Stimulated activated CD4-positive, alpha-beta T cell treated with anti-CD3 and anti-CD28 coated beads, TNF-alpha, amount 100 ng/mL, for 48 hours (primary cell): ENCODE data around the gene CD244.
"Not testable (repeated sequence)": the region's sequence is repeated elsewhere in the genome, so short reads cannot be mapped to it uniquely, and the experiment has no call there.

ENCODE experiments used
- DNase-seq, 3 donors: peaks; one replicate each; pipeline ENCODE4 v3.0.0-alpha.2; 2020; ENCODE audit warnings: low read depth in 3 of 3

CD244 gene

DNA sequence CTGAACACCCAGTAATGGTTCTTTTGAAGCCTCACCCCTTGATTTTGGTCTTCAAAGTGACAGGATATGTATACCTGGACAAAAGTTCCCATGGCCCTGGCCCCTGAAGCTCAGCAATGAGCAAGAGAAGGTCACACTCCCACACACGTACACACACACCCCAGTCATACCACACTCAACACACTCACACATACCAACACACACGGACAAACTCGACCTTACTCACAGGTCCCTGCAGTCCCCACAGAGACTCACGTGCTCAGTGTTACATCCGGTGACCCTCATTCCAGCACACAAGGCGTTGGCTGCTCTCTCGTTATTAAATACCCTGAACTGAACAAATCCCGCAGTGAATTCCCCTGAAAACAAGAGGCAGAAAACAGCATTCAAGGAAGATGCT, 16.4 kb upstream of the CD244 start:
- DNase-seq = no peak

DNA sequence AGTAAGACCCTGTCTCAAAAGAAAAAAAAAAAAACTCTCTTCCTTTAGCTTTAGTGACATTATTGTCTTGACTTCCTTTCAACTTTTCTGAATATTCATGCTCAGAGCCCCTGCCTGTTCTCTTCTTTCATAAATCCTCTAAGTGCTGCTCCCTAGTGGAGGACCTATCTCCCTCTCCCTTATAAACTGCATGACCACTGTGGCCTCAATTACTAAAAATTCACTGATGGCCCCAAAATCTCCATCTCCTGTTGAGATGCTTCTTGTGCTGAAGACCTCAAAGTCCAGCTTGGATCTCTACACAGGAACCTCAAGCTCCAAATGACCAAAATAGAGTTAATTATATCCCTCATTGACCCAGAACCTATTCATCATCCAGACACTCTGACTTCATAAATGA, 14.5 kb upstream of the CD244 start:
- no peak for DNase-seq

DNA sequence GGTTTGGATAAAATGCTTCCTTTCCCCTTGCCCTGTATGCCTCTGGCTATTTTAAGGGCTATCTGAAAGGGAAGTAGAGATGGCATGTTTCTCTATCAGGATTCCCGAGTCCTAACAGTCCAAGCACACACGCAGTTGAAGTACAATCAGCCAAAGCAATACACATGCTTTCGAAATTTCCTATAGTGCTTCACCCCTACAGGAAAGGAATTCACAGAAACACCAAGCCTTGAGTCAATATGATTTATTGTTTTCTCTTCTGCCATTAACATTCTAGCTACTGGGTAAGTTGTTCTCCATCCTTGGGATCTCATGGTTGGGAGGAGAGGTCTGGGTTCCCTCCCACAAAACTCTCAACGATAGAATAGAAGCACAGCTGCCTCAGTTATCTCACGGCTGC, 13.6 kb upstream of the CD244 start:
- DNase-seq = no peak

GRCh38 chr1:160875591-160875990, 12.9 kb upstream of the CD244 start:
- not testable (repeated sequence) for DNase-seq

- DNase-seq = no peak
These were observed 12.2 kb upstream of the CD244 start for GRCh38 chr1:160874935-160875334.

DNA sequence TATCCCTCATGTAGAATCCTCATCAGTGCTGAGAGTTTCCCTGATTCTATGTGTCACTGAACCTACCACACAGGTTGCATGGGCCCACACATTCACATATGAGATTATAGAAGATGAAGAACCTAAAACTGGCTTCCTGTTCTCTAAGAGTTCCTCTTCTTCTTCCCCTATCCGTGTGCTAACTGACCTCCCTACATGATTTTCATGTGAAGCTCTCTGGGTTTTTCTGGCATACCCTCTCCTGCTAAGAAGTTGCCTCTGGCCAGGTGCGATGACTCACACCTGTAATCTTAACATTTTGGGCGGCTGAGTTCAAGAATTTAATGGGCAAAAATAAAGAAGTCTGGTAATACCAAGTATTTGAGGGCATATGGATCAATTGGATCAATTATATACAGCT, 5.5 kb upstream of the CD244 start:
- no peak for DNase-seq

DNA sequence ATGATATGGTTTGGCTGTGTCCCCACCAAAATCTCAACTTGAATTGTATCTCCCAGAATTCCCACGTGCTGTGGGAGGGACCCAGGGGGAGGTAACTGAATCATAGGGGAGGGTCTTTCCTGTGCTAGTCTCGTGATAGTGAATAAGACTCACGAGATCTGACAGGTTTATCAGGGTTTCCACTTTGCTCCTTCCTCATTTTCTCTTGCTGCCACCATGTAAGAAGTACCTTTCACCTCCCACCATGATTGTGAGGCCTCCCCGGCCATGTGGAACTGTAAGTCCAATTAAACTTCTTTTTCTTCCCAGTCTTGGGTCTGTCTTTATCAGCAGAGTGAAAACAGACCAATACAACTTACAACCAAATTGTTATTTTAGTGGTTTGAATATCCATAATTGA, 5.0 kb upstream of the CD244 start:
- not testable (repeated sequence) for DNase-seq

DNA sequence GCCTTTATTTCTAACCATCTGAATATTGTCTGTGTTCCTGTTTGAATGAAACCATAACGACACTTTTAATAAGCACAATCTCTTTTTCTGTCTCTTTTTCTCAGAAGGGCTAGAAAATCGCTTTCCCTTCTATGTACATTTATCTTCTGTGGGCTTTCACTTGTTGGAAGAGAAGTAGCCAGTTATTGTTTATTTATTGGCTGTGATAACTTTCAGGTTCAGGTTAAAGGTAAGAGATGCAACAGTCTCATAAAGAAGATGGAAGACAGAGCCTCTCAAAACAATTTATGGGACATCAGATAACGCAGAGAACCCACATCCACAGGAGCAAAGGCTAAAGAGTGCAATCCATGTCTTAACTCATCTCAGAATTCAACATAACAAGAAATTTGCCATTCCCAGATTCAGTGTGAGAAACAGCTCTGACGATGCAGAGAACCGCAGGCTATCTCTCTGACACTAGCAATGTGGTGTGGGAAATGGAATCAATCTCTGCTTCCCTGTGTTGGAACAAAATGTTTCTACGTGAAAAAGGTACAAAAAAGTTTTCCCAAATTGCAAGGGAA, 4.1 kb upstream of the CD244 start:
- no peak for DNase-seq

GRCh38 chr1:160866001-160866694, 3.5 kb upstream of the CD244 start:
- no peak for DNase-seq

- DNase-seq = no peak
These were observed 2.6 kb upstream of the CD244 start for GRCh38 chr1:160865337-160865736.

DNA sequence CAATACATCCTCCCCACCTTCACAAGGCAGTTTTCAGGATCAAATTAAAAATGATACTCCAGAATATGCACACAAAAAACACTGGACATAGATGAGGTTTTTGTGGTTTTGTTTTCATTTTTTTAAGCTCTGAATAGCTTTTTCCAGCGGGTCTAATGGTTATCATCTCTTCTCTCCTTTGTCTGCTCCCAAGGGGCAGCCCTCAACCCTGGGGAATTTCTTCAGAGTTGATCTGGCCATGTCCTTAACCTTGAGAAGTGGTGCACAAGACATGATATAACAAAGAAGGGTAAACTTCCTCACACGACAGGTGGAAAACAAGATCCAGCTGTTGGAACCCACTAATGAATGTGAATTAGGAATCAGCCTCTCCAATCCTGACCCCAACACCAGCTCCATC, 1.5 kb upstream of the CD244 start:
- no peak for DNase-seq

DNA sequence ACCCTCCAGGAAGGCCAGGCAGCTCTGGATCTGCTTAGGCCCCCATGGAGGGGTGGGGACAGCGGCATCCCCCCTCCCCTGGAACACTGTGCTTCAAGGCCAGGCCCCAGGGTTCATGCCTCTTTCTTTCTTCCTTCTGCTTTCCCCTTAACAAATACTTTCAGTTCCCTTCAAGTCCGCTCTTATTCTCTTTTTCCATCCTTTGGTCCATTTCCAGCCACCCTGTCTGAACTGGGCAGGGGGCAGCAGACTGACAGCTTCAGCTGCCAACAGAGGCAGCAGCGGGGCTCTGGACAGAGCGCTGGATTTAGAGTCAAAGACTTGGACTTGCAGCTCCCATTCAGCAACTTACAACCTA, 1.1 kb upstream of the CD244 start:
- no peak for DNase-seq

DNA sequence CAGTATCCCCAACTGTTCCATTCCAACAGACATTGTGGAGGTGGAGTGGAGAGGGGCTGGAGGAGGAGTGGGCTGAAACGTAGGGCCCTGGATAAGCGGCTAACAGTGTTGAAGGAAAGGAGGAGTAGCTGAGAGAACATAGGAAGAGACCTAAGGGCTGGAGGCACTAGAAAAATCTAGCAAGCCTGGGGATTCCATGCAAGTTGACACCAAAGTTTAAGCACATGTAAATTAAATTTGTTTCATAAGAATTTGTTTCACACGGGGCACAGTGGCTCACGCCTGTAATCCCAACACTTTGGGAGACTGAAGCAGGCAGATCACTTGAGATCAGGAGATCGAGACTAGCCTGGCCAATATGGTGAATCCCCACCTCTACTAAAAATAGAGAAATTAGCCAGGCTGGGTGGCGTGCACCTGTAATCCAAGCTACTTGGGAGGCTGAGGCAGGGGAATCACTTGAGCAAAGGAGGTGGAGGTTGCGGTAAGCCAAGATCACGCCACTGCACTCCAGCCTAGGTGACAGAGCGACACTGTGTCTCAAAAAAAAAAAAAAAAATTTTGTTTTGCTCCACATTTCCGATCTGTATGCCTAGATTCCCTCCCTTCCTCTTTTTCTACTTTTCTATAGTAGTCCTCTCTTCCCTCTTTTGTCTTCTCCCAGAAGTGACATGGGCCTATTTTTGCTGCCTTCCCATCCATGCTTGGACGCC, 530 bp upstream of the CD244 start:
- DNase-seq = no peak

DNA sequence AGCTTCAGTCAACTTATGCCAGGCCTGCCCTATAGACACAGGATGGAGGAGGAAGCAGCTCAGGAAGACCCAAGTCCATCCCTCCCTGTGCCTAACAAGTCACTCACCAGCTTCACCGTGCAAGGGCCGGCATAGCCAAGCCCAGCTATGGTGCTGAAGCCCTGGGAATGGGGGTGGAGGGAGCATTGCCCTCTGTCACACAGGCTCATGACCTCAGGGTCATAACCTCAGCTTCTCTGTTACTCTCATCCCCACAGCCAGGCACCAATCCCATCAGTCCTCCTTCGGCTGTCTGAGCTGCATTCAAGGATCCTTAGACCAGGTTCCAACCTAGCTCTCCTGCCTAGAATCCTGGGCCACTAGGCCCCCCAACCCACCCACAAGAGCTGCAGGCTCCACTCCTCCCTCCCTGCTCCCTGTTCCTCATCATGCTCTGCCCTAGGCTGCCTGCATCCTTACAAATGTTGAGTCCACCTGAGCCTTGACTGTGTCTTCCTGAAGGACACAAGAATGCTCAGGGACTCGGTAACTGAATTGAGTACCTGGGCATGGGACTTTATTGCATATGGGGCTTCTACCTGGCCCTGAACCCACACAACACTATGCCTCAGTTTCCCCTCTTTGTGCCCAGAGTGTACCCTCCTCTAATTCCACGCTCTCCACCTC, 1.7 kb downstream of the CD244 start:
- no peak for DNase-seq

- DNase-seq = no peak
These were observed 3.5 kb downstream of the CD244 start for GRCh38 chr1:160859166-160859565.

- no peak for DNase-seq
These were observed 4.2 kb downstream of the CD244 start for GRCh38 chr1:160858507-160858906.

DNA sequence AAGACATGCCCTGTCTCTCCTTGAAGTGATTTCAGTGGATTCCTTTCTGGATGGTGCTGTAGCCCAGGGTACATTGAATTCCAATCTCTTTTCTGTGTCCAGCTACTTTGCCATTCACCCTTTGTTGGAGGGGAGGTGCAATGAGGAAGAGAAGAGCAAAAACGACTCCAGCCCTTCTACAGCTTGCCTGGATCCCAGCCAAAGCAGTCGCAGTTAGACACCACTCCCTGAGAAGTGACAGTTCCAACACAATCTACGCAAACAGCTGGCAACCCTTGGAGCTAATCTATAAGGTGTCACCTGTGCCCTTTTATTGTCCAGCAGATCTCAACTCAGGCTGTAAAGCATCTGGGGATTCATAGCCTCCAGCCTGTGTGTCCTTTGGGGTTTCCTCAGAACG, 4.6 kb downstream of the CD244 start:
- no peak for DNase-seq

DNA sequence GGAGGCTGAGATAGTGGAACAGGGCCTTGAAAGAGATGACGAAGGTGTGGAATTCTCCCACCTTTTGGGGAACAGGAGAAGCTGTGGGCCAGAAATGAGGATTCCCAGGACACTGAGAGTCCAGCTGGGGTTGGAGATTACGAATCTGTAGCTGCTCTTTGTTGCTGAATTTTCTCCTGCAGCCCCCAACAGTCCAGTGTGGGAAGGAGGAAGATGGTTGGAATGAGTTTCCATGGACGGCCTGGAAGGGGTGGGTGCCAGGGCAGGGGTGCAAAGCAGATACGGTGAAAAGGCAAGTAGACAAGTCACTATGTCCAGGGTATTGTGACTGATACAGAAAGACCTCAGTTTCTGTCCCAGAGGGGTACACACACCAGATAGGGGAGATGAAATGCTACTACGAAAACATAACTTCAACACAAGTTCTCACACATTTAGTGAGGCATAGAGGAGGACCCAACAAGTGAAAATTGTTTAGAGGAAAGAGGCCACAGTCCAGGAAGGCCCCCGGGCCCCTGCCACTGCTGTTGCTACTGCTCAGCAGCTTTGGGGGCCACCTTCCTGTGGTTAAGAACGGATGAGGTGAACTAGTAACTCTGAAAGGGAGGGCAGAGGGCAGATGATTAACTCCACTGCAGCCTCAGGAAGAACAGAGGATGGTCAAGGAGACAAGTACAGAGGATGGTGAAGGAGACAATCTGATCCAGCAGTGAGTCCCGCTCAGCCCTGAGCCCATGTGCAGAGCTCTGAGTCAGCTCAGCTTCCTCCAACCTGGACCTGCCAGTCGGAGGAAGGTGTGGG, 7.3 kb downstream of the CD244 start:
- DNase-seq = no peak

DNA sequence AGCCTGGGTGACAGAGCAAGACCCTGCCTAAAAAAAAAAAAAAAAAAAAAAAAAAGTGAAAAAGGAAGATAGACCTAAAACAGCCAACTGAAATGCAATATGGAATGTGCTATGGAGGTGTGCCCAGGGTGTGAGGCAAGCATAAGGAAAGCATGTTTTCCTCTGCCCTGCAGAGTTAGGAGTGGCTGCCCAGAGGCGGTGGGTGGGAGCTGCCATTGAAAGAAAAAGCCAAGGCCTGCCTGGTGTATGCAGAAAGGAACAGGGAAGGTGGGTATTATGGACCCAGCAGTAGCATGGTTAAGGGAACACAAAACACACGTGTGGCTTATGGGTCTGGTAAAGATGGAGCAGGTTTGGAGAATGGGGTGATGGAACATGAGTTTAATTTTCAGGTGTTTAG, 8.9 kb downstream of the CD244 start:
- no peak for DNase-seq

GRCh38 chr1:160853014-160853413, 9.7 kb downstream of the CD244 start:
- no peak for DNase-seq

DNA sequence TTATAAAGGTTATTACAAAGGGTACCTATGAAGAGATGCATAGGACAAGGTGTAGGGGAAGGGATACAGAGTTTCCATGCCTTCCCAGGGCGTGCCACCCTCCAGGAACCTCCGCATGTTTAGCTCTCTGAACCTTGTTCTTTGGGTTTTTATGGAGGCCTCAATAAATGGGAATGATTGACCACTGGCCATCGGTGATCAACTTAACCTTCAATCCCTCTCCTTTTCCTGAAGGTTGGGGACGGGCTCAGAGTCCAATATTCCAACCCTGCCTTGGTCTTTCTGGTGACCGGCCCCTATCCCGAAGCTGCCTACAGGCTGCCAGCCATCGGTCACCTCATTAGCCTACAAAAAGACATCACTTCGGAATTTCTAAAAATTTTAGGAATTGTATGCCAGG, 11.7 kb downstream of the CD244 start:
- DNase-seq = no peak

- DNase-seq = no peak
These were observed 12.1 kb downstream of the CD244 start for GRCh38 chr1:160850541-160850940.
